Karpas-422 (cell line): Measurements from ENCODE around the gene SYNE1. TPM values are rescaled to one million over a fixed set of nuclear protein-coding genes. Genes with fewer than 3 reads are reported as not detected.

ENCODE experiments used
- DNase-seq: peaks from one replicate; pipeline ENCODE4 v3.0.0-alpha.2; 2015
- H2AFZ ChIP-seq: fragments of 200-600 bp; sonication (generic); 2 replicates; pipeline ENCODE4 v1.6.1; 2014; ENCODE audit warnings: antibody characterized with exemption, low read length, mixed read lengths
- H3K27ac ChIP-seq: fragments of 200-600 bp; sonication (generic); 2 replicates; pipeline ENCODE4 v1.5.1; 2014; ENCODE audit warnings: mild to moderate bottlenecking, low read length, moderate library complexity
- H3K27me3 ChIP-seq: fragments of 200-600 bp; sonication (generic); 2 replicates; pipeline ENCODE4 v1.6.1; 2014; ENCODE audit warnings: low read length, mixed read lengths
- H3K36me3 ChIP-seq: fragments of 200-600 bp; sonication (generic); 2 replicates; pipeline ENCODE4 v1.6.1; 2014; ENCODE audit warnings: low read length, mixed read lengths; ENCODE audit not compliant: insufficient read depth
- H3K4me1 ChIP-seq: fragments of 200-600 bp; sonication (generic); 2 replicates; pipeline ENCODE4 v1.6.1; 2014; ENCODE audit warnings: mild to moderate bottlenecking, low read length, mixed read lengths
- H3K4me2 ChIP-seq: fragments of 200-600 bp; sonication (generic); 2 replicates; pipeline ENCODE4 v1.6.1; 2014; ENCODE audit warnings: low read length, low read depth, mild to moderate bottlenecking; ENCODE audit not compliant: poor library complexity, severe bottlenecking
- H3K4me3 ChIP-seq: fragments of 200-600 bp; sonication (generic); 2 replicates; pipeline ENCODE4 v1.5.1; 2014; ENCODE audit warnings: mild to moderate bottlenecking, antibody characterized with exemption, low read length, mixed read lengths
- H3K79me2 ChIP-seq: fragments of 200-600 bp; sonication (generic); 2 replicates; pipeline ENCODE4 v1.6.1; 2014; ENCODE audit warnings: mild to moderate bottlenecking, low read length, mixed read lengths
- H3K9ac ChIP-seq: fragments of 200-600 bp; sonication (generic); 2 replicates; pipeline ENCODE4 v1.6.0; 2014; ENCODE audit warnings: low read length
- H3K9me2 ChIP-seq: fragments of 200-600 bp; sonication (generic), shearing (Covaris generic); replicated peaks from 2 replicates; pipeline ENCODE4 v1.6.0; 2014; ENCODE audit warnings: mild to moderate bottlenecking, low read length, moderate library complexity; ENCODE audit not compliant: insufficient read depth
- H3K9me3 ChIP-seq: fragments of 300-700, 200-600 bp; sonication (generic); 2 replicates; pipeline ENCODE4 v1.6.1; 2014; ENCODE audit warnings: low read length, mixed read lengths
- H4K20me1 ChIP-seq: fragments of 200-600 bp; sonication (generic); 2 replicates; pipeline ENCODE4 v1.6.1; 2014; ENCODE audit warnings: mild to moderate bottlenecking, antibody characterized with exemption, low read length, low read depth; ENCODE audit not compliant: insufficient read depth
- total RNA-seq: library from RNA; depleted of rRNA; stranded (reverse); fragments of >200 nt; shearing (Covaris generic); gene quantifications from 2 replicates; pipeline ENCODE4 v1.2.3, GENCODE V29; 2014; ENCODE audit warnings: low replicate concordance

Gene SYNE1
- total RNA-seq, 1 experiment from 2014 or later = 137 TPM

GRCh38 chr6:152176268-152176667 is 460.9 kb downstream of the SYNE1 start:
- peaks cover 3% of the 10 kb centered on the region for H3K4me1 ChIP-seq
- peaks cover 39% of the 10 kb centered on the region; the same call in 1 of the 2 replicates for H3K36me3 ChIP-seq
- no peak overlapping the region for H3K4me3 ChIP-seq

GRCh38 chr6:152173957-152174356 is 463.2 kb downstream of the SYNE1 start:
- peaks cover 13% of the 10 kb centered on the region for H3K4me1 ChIP-seq
- H3K79me2 ChIP-seq = peaks cover 7% of the 10 kb centered on the region
- H3K27me3 ChIP-seq = no peaks in the 10 kb centered on the region
- H3K4me2 ChIP-seq = no peak overlapping the region
- H3K9me3 ChIP-seq = no peaks in the 10 kb centered on the region
- H3K9ac ChIP-seq = no peak overlapping the region
- peaks cover 37% of the 10 kb centered on the region for H3K36me3 ChIP-seq
- H4K20me1 ChIP-seq = no peaks in the 10 kb centered on the region
- no peak overlapping the region for H3K4me3 ChIP-seq
- DNase-seq = no peak
- no peak overlapping the region for H2AFZ ChIP-seq
- no peak overlapping the region for H3K27ac ChIP-seq
- no peaks in the 10 kb centered on the region for H3K9me2 ChIP-seq

More at GRCh38 chr6:152176268-152176667, 460.9 kb downstream of the SYNE1 start:
- H3K27ac ChIP-seq = no peak overlapping the region
- no peak overlapping the region for H2AFZ ChIP-seq
- H3K9me3 ChIP-seq = no peaks in the 10 kb centered on the region
- H3K9me2 ChIP-seq = no peaks in the 10 kb centered on the region
- no peak for DNase-seq
- no peaks in the 10 kb centered on the region for H4K20me1 ChIP-seq
- H3K27me3 ChIP-seq = no peaks in the 10 kb centered on the region
- H3K79me2 ChIP-seq = no peaks in the 10 kb centered on the region
- H3K4me2 ChIP-seq = no peak overlapping the region
- H3K9ac ChIP-seq = no peak overlapping the region

GRCh38 chr6:152173321-152173720 is 463.8 kb downstream of the SYNE1 start:
- Histone ChIP-seq H3K27ac (no peak overlapping the region), H3K36me3 (peaks cover 32% of the 10 kb centered on the region), H3K4me2 (no peak overlapping the region), H3K9ac (no peak overlapping the region), H3K9me2 (no peaks in the 10 kb centered on the region), H3K27me3 (no peaks in the 10 kb centered on the region), H3K4me3 (no peak overlapping the region), H2AFZ (no peak overlapping the region), H3K9me3 (no peaks in the 10 kb centered on the region), H3K79me2 (peaks cover 10% of the 10 kb centered on the region), H3K4me1 (peaks cover 18% of the 10 kb centered on the region), H4K20me1 (no peaks in the 10 kb centered on the region)
- no peak for DNase-seq

- Histone ChIP-seq H3K36me3 (peaks cover 26% of the 10 kb centered on the region), H2AFZ (no peak overlapping the region), H3K27ac (peak overlapping the region; percentile 34; the same call in 1 of the 2 replicates)
These were observed 466.2 kb downstream of the SYNE1 start for GRCh38 chr6:152170702-152171667.

GRCh38 chr6:152170313-152170701 is 466.9 kb downstream of the SYNE1 start:
- no peak for DNase-seq
- Histone ChIP-seq H3K4me1 (peaks cover 47% of the 10 kb centered on the region), H3K27me3 (no peaks in the 10 kb centered on the region), H3K27ac (0 out of 2 replicates have a peak overlapping the region, but pooled peaks have one; percentile 34), H3K4me2 (no peak overlapping the region), H3K9me3 (no peaks in the 10 kb centered on the region), H3K9me2 (no peaks in the 10 kb centered on the region), H3K4me3 (no peak overlapping the region), H3K36me3 (peaks cover 23% of the 10 kb centered on the region), H3K79me2 (peaks cover 17% of the 10 kb centered on the region), H3K9ac (no peak overlapping the region), H2AFZ (no peak overlapping the region), H4K20me1 (no peaks in the 10 kb centered on the region)

More at GRCh38 chr6:152170702-152171667, 466.2 kb downstream of the SYNE1 start:
- H3K4me1 ChIP-seq = peaks cover 42% of the 10 kb centered on the region
- H3K4me2 ChIP-seq = no peak overlapping the region
- H3K9me2 ChIP-seq = no peaks in the 10 kb centered on the region
- no peaks in the 10 kb centered on the region for H3K27me3 ChIP-seq
- H3K4me3 ChIP-seq = no peak overlapping the region
- no peaks in the 10 kb centered on the region for H4K20me1 ChIP-seq
- no peak for DNase-seq
- peaks cover 17% of the 10 kb centered on the region for H3K79me2 ChIP-seq
- H3K9ac ChIP-seq = no peak overlapping the region
- H3K9me3 ChIP-seq = no peaks in the 10 kb centered on the region

GRCh38 chr6:152167641-152168603 is 469.2 kb downstream of the SYNE1 start:
- Histone ChIP-seq H3K4me3 (peak overlapping the region; percentile 24), H3K9me3 (no peaks in the 10 kb centered on the region), H3K4me1 (peaks cover 47% of the 10 kb centered on the region), H3K9me2 (no peaks in the 10 kb centered on the region), H3K9ac (peak overlapping the region; percentile 40), H2AFZ (peak overlapping the region; percentile 67; the same call in 1 of the 2 replicates), H4K20me1 (no peaks in the 10 kb centered on the region), H3K27me3 (no peaks in the 10 kb centered on the region), H3K79me2 (peaks cover 17% of the 10 kb centered on the region), H3K36me3 (peaks cover 20% of the 10 kb centered on the region), H3K27ac (peak overlapping the region; percentile 79), H3K4me2 (peak overlapping the region; percentile 62)
- peak; percentile 50 for DNase-seq

GRCh38 chr6:152166897-152167296 is 470.3 kb downstream of the SYNE1 start:
- Histone ChIP-seq H3K4me1 (peaks cover 47% of the 10 kb centered on the region), H2AFZ (peak overlapping the region; percentile 13; the same call in 1 of the 2 replicates)

More at GRCh38 chr6:152166897-152167296, 470.3 kb downstream of the SYNE1 start:
- Histone ChIP-seq H3K27me3 (no peaks in the 10 kb centered on the region), H4K20me1 (no peaks in the 10 kb centered on the region), H3K36me3 (peaks cover 23% of the 10 kb centered on the region), H3K9ac (peak overlapping the region; percentile 36; the same call in 1 of the 2 replicates), H3K9me3 (no peaks in the 10 kb centered on the region), H3K4me3 (peak overlapping the region; percentile 25), H3K9me2 (no peaks in the 10 kb centered on the region), H3K79me2 (peaks cover 17% of the 10 kb centered on the region), H3K27ac (peak overlapping the region; percentile 79), H3K4me2 (peak overlapping the region; percentile 62)
- peak; percentile 74 for DNase-seq
